Epithelial cell of proximal tubule (primary cell): ENCODE measurements around the gene HOXB5. TPM values are rescaled to one million over a fixed set of nuclear protein-coding genes. Genes with fewer than 3 reads are reported as not detected.

ENCODE experiments used
- DNase-seq: peaks from one replicate; pipeline ENCODE4 v3.0.0-alpha.2; 2011; ENCODE audit warnings: low read depth
- H3K4me3 ChIP-seq: 2 replicates; pipeline ENCODE4 v1.5.1; 2011; ENCODE audit warnings: low read depth, mild to moderate bottlenecking, low read length
- CTCF ChIP-seq: conservative IDR thresholded peaks from 2 replicates; pipeline ENCODE4 v1.5.1; 2012; ENCODE audit warnings: low read depth, mild to moderate bottlenecking, low read length
- total RNA-seq: library from RNA; depleted of rRNA; stranded (reverse); fragments of >200 nt; gene quantifications from 2 replicates; pipeline ENCODE4 v1.2.3, GENCODE V29; 2015

HOXB5 gene
- total RNA-seq, 1 donor from 2014 or later, result 5.5 TPM

DNA sequence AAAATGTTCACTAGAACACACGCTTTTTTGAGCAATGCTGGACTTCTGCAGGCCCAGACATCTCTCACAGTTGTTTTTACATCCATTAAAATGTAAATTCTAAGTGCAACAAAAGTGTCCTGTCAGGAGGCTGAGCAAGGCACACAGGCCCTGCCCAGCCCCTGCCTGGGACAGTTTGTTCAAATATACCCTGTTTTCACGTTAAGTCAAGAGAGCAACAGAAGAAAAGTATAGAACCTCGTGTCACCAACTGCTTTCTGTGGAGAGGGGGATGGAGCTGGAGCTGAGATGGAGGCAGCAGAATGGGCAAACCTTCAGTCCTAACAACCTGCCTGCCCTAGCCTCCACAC lies 44.3 kb downstream of the HOXB5 start:
- no peak overlapping the region for H3K4me3 ChIP-seq
- no peak for TF ChIP-seq CTCF
- no peak for DNase-seq

GRCh38 chr17:48548523-48549280 lies 44.9 kb downstream of the HOXB5 start:
- no peak for DNase-seq
- TF ChIP-seq CTCF, result no peak

GRCh38 chr17:48547808-48548522 lies 45.6 kb downstream of the HOXB5 start:
- DNase-seq, result no peak
- peak overlapping the region; percentile 35 for H3K4me3 ChIP-seq
- no peak for TF ChIP-seq CTCF

More at GRCh38 chr17:48548523-48549280, 44.9 kb downstream of the HOXB5 start:
- peak overlapping the region; percentile 10 for H3K4me3 ChIP-seq

GRCh38 chr17:48546924-48547807 lies 46.4 kb downstream of the HOXB5 start:
- DNase-seq, result no peak
- TF ChIP-seq CTCF, result no peak
- peak overlapping the region; percentile 35 for H3K4me3 ChIP-seq

- no peak for TF ChIP-seq CTCF
- peak overlapping the region; percentile 35 for H3K4me3 ChIP-seq
- DNase-seq, result no peak
These were observed 47.2 kb downstream of the HOXB5 start for GRCh38 chr17:48546137-48546923.

DNA sequence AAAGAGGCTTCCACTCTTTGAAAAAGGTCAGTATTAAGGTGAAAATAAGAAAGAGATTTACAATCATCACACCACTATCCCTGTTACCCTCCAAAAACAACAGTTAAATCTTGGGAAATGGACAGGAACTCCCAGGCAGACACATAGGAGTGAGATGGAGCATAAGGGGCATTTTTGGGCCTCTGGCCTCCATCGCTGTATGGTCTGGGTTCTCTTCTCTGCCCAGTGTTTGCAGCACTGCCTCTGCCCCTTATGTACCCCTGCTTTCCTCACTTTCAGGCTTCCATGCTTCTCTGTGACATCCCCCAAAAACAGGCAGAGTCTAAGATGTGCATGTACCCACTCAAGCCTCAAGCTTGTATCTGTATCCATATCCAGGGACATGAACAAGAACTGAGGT lies 48.0 kb downstream of the HOXB5 start:
- no peak for DNase-seq
- H3K4me3 ChIP-seq, result peak overlapping the region; percentile 89
- TF ChIP-seq CTCF, result no peak
